Esophagus muscularis mucosa (tissue), 4 donors: ENCODE results near the gene PAFAH1B2. TPM values are rescaled to one million over a fixed set of nuclear protein-coding genes. Genes with fewer than 3 reads are reported as not detected.
"Not testable (repeated sequence)": the region's sequence is repeated elsewhere in the genome, so short reads cannot be mapped to it uniquely, and the experiment has no call there.

Experiments
- DNase-seq: peaks from one replicate; pipeline ENCODE4 v3.0.0-alpha.2; 2017; ENCODE audit errors: extremely low spot score
- H3K27ac ChIP-seq, 4 donors: fragments of 200-600 bp; sonication (generic); replicated peaks in 1 of 4; 1 replicate in 3 of 4; 2 replicates in 1 of 4; pipeline ENCODE4 v1.5.1; 2016 to 2019; ENCODE audit warnings: mild to moderate bottlenecking in 1 of 4
- H3K27me3 ChIP-seq, 4 donors: fragments of 200-600 bp; sonication (generic); one replicate each; pipeline versions ENCODE4 v1.5.1 to v1.6.0; 2016 to 2019
- H3K36me3 ChIP-seq, 4 donors: fragments of 200-600 bp; sonication (generic); one replicate each; pipeline ENCODE4 v1.5.1; 2016 to 2019
- H3K4me1 ChIP-seq, 4 donors: fragments of 200-600 bp; sonication (generic); one replicate each; pipeline ENCODE4 v1.5.1; 2016 to 2019
- H3K4me3 ChIP-seq, 4 donors: fragments of 200-600 bp; sonication (generic); 1 replicate in 2 of 4; 2 replicates in 2 of 4; pipeline ENCODE4 v1.5.1; 2016 to 2019; ENCODE audit warnings: mild to moderate bottlenecking in 4 of 4, moderate library complexity in 1 of 4
- H3K9me3 ChIP-seq, 4 donors: fragments of 200-600 bp; sonication (generic); 1 replicate in 3 of 4; 2 replicates in 1 of 4; pipeline ENCODE4 v1.5.1; 2016 to 2019
- CTCF ChIP-seq, 3 experiments: fragments of 200-600 bp in 2 of 3; fragments of 450-650 bp in 1 of 3; sonication (generic) in 2 of 3; IDR thresholded peaks; one replicate each; pipeline ENCODE4 v1.5.1; 2017 to 2019; ENCODE audit warnings: antibody characterized with exemption in 3 of 3, mild to moderate bottlenecking in 2 of 3, moderate library complexity in 1 of 3
- EP300 ChIP-seq: sonication (generic); formaldehyde crosslinking; IDR thresholded peaks from one replicate; pipeline ENCODE4 v1.6.1; 2017; ENCODE audit warnings: antibody characterized with exemption
- POLR2A ChIP-seq: fragments of 450-650 bp; IDR thresholded peaks from one replicate; pipeline ENCODE4 v1.6.1; 2017; ENCODE audit warnings: antibody characterized with exemption, moderate library complexity, mild to moderate bottlenecking, low read depth
- POLR2AphosphoS5 ChIP-seq, 2 donors: sonication (generic); formaldehyde crosslinking; IDR thresholded peaks; one replicate each; pipeline ENCODE4 v1.6.1; 2017; ENCODE audit warnings: antibody characterized with exemption in 2 of 2
- WGBS: methylation state at CpG from one replicate; pipeline ENCODE4 v1.1.5; 2018; 5-methylcytosine and 5-hydroxymethylcytosine counted together
- intact Hi-C: fragments of 100-400 bp; cut with DNase I; formaldehyde crosslinking; loops from one replicate; pipeline ENCODE4 v1.15.1; 2023
- total RNA-seq, 4 donors: library from RNA; depleted of rRNA; stranded (reverse); fragments of >200 nt; gene quantifications; one replicate each; pipeline versions ENCODE4 v1.1.0 to v1.2.1, GENCODE V29; 2016

Gene PAFAH1B2
- total RNA-seq, 4 donors from 2014 or later = 40.3 to 63.0 (median 47.4) TPM

GRCh38 chr11:117099696-117100095 lies 44.4 kb upstream of the PAFAH1B2 start:
- Histone ChIP-seq H3K4me1 (peaks cover 24 to 42% (median 37%) of the 10 kb centered on the region in 4 donors), H3K36me3 (no peaks in the 10 kb centered on the region), H3K27me3 (no peaks in the 10 kb centered on the region), H3K27ac (peak overlapping the region; percentile 98 to 99 (median 99)), H3K9me3 (no peaks in the 10 kb centered on the region), H3K4me3 (no peak overlapping the region)
- intact Hi-C loops = loop anchor here (5.0 kb wide), 1 partner anchor 128 kb away; no protein-coding TSS in a partner anchor
- 86% methylated on average over 2 of the region's 2 CpGs for WGBS
- TF ChIP-seq POLR2AphosphoS5 (IDR thresholded peaks at IDR 0.05) = no peak
- TF ChIP-seq EP300 = no peak
- no peak for TF ChIP-seq CTCF (IDR thresholded peaks at IDR 0.05)
- no peak for TF ChIP-seq POLR2A
- no peak for DNase-seq

GRCh38 chr11:117100556-117100955 lies 43.5 kb upstream of the PAFAH1B2 start:
- no peaks in the 10 kb centered on the region for H3K9me3 ChIP-seq
- 89% methylated on average over 3 of the region's 3 CpGs for WGBS
- TF ChIP-seq EP300 (no peak), CTCF (IDR thresholded peaks at IDR 0.05) (no peak), POLR2A (no peak), POLR2AphosphoS5 (IDR thresholded peaks at IDR 0.05) (no peak)
- H3K27me3 ChIP-seq = no peaks in the 10 kb centered on the region
- H3K27ac ChIP-seq = peak overlapping the region in 1 of 4 donors; percentile 98
- intact Hi-C loops = no loop called here
- DNase-seq = no peak
- H3K4me1 ChIP-seq = peaks cover 16 to 33% (median 28%) of the 10 kb centered on the region in 4 donors
- H3K36me3 ChIP-seq = no peaks in the 10 kb centered on the region
- H3K4me3 ChIP-seq = no peak overlapping the region

- Histone ChIP-seq H3K4me3 (no peak overlapping the region), H3K27ac (no peak overlapping the region), H3K9me3 (no peaks in the 10 kb centered on the region), H3K4me1 (peaks cover 0 to 16% (median 9%) of the 10 kb centered on the region in 4 donors), H3K27me3 (no peaks in the 10 kb centered on the region), H3K36me3 (no peaks in the 10 kb centered on the region)
- DNase-seq = no peak
- WGBS = 65% methylated on average over 5 of the region's 5 CpGs
- intact Hi-C loops = loop anchor here (2.0 kb wide), 2 partner anchors 227 to 317 kb away; partner anchors contain the start of gene APOA5
- TF ChIP-seq EP300 = no peak
- no peak for TF ChIP-seq POLR2AphosphoS5 (IDR thresholded peaks at IDR 0.05)
- TF ChIP-seq CTCF (IDR thresholded peaks at IDR 0.05) = no peak
- no peak for TF ChIP-seq POLR2A
These were observed 36.1 kb upstream of the PAFAH1B2 start for GRCh38 chr11:117107701-117108590.

GRCh38 chr11:117110294-117110950 lies 33.7 kb upstream of the PAFAH1B2 start:
- peaks cover 0 to 16% (median 9%) of the 10 kb centered on the region in 4 donors for H3K4me1 ChIP-seq
- WGBS = 95% methylated on average over 20 of the region's 39 CpGs
- H3K9me3 ChIP-seq = no peaks in the 10 kb centered on the region
- H3K4me3 ChIP-seq = no peak overlapping the region
- no peak overlapping the region for H3K27ac ChIP-seq
- H3K36me3 ChIP-seq = no peaks in the 10 kb centered on the region
- intact Hi-C loops = no loop called here
- TF ChIP-seq POLR2A (no peak), EP300 (no peak), CTCF (IDR thresholded peaks at IDR 0.05) (no peak), POLR2AphosphoS5 (IDR thresholded peaks at IDR 0.05) (no peak)
- no peaks in the 10 kb centered on the region for H3K27me3 ChIP-seq
- no peak for DNase-seq

GRCh38 chr11:117112497-117112896 lies 31.6 kb upstream of the PAFAH1B2 start:
- peaks cover 0 to 13% (median 7%) of the 10 kb centered on the region in 4 donors for H3K4me1 ChIP-seq
- DNase-seq, H3K27ac ChIP-seq, intact Hi-C loops, H3K4me3 ChIP-seq, H3K9me3 ChIP-seq, H3K36me3 ChIP-seq, H3K27me3 ChIP-seq: not testable (repeated sequence)
- WGBS = 60% methylated on average over 3 of the region's 3 CpGs

GRCh38 chr11:117112939-117113338 lies 31.1 kb upstream of the PAFAH1B2 start:
- intact Hi-C loops = not testable (repeated sequence)

More at GRCh38 chr11:117112939-117113338, 31.1 kb upstream of the PAFAH1B2 start:
- DNase-seq, H3K9me3 ChIP-seq, H3K27ac ChIP-seq, H3K4me3 ChIP-seq, H3K27me3 ChIP-seq, H3K36me3 ChIP-seq: not testable (repeated sequence)
- 73% methylated on average over 1 of the region's 1 CpG for WGBS
- peaks cover 0 to 13% (median 7%) of the 10 kb centered on the region in 4 donors for H3K4me1 ChIP-seq
